K562 (cell line): Measurements from ENCODE around the gene ATOH1. TPM values are rescaled to one million over a fixed set of nuclear protein-coding genes. Genes with fewer than 3 reads are reported as not detected.

Experiments used
- ATAC-seq: fragments of 200-7000 bp; cut with Tn5 transposase; 3 replicates; pipeline ENCODE4 v1.9.1; 2020; ENCODE audit warnings: moderate library complexity
- BruUV-seq: library from RNA; stranded (reverse); fragments of 400-500 nt; replicated peaks from 2 replicates; lab custom pipeline; 2021; lab: Mats Ljungman, UMichigan
- CTCF ChIA-PET: fragments of 300-600 bp; formaldehyde crosslinking; extraction: SDS; loops from one replicate; lab custom pipeline; 2021; ENCODE audit warnings: low intra/inter-chr PET ratio; lab: Yijun Ruan, JAX
- POLR2A ChIA-PET: fragments of 300-600, 350-650 bp; sonication (Branson Sonifier 250); formaldehyde crosslinking; extraction: SDS; loops from one replicate; lab custom pipeline; 2021; ENCODE audit warnings: antibody characterized with exemption, inconsistent platforms; lab: Yijun Ruan, JAX
- DNase-seq, 4 experiments: peaks; one replicate each; pipeline versions ENCODE4 v3.0.0 to v3.0.0-alpha.2; 2011 to 2018; ENCODE audit warnings: low spot score in 3 of 4, mixed read lengths in 3 of 4; ENCODE audit errors: extremely low read depth in 1 of 4
- FAIRE-seq: peaks from 2 replicates; lab custom pipeline; 2011; peaks lifted over from hg19 to GRCh38; lab: Jason Lieb, UNC
- H2AFZ ChIP-seq: 2 replicates; pipeline ENCODE4 v1.6.0; 2011; ENCODE audit warnings: low read depth, low read length, control low read depth, inconsistent platforms
- H3K27ac ChIP-seq: fragments of 200-600 bp; 3 replicates; pipeline ENCODE4 v1.8.0; 2011; ENCODE audit warnings: low read depth, mild to moderate bottlenecking, control low read depth, inconsistent platforms, low read length, moderate library complexity, mixed read lengths; ENCODE audit errors: extremely low read depth
- H3K27me3 ChIP-seq, 2 experiments: fragments of 300-600 bp in 1 of 2; 2 replicates in 1 of 2; 3 replicates in 1 of 2; pipeline versions ENCODE4 v1.6.0 to v1.8.0; 2011; ENCODE audit warnings: inconsistent platforms in 2 of 2, low read length in 2 of 2, mild to moderate bottlenecking in 1 of 2, mixed read lengths in 1 of 2, moderate library complexity in 1 of 2; ENCODE audit not compliant: control insufficient read depth in 2 of 2, insufficient read depth in 2 of 2
- H3K36me3 ChIP-seq: fragments of 300-600 bp; 3 replicates; pipeline ENCODE4 v1.8.0; 2011; ENCODE audit warnings: mild to moderate bottlenecking, low read length, inconsistent platforms; ENCODE audit not compliant: control insufficient read depth, insufficient read depth
- H3K4me1 ChIP-seq, 2 experiments: fragments of 200-600 bp in 1 of 2; replicated peaks in 1 of 2; 2 replicates in 1 of 2; 3 replicates in 1 of 2; pipeline versions ENCODE4 v1.5.1 to v1.8.0; 2011; ENCODE audit warnings: inconsistent platforms in 2 of 2, low read length in 2 of 2, mild to moderate bottlenecking in 1 of 2, mixed read lengths in 1 of 2, moderate library complexity in 1 of 2; ENCODE audit not compliant: control insufficient read depth in 2 of 2, insufficient read depth in 2 of 2
- H3K4me2 ChIP-seq: 2 replicates; pipeline ENCODE4 v1.6.1; 2011; ENCODE audit warnings: low read length, control low read depth, inconsistent platforms, mixed read lengths; ENCODE audit not compliant: insufficient read depth
- H3K4me3 ChIP-seq: fragments of 200-600 bp; sonication (generic), shearing (Covaris generic); 2 replicates; pipeline ENCODE4 v1.5.1; 2016; ENCODE audit warnings: control low read depth, inconsistent platforms
- H3K79me2 ChIP-seq: fragments of 200-600 bp; 3 replicates; pipeline ENCODE4 v1.8.0; 2011; ENCODE audit warnings: low read length, inconsistent platforms; ENCODE audit not compliant: control insufficient read depth, insufficient read depth
- H3K9ac ChIP-seq, 2 experiments: 2 replicates each; pipeline versions ENCODE4 v1.6.0 to v1.6.1; 2011; ENCODE audit warnings: low read depth in 2 of 2, low read length in 2 of 2, control low read depth in 1 of 2, inconsistent platforms in 1 of 2, mild to moderate bottlenecking in 1 of 2, mixed read lengths in 1 of 2; ENCODE audit not compliant: insufficient read depth in 1 of 2
- H3K9me1 ChIP-seq: one replicate; pipeline ENCODE4 v1.6.0; 2011; ENCODE audit warnings: inconsistent platforms, mild to moderate bottlenecking, low read length, moderate library complexity; ENCODE audit not compliant: control insufficient read depth, insufficient read depth
- H3K9me3 ChIP-seq: replicated peaks from 2 replicates; pipeline ENCODE4 v1.5.1; 2011; ENCODE audit warnings: low read depth, low read length, inconsistent platforms; ENCODE audit not compliant: control insufficient read depth, insufficient read depth
- H4K20me1 ChIP-seq: replicated peaks from 2 replicates; pipeline ENCODE4 v1.6.1; 2011; ENCODE audit warnings: low read length, inconsistent platforms, mixed read lengths; ENCODE audit not compliant: control insufficient read depth, insufficient read depth
- CBX2 ChIP-seq: fragments of 200-600 bp; sonication (generic); IDR thresholded peaks from one replicate; pipeline ENCODE4 v1.6.1; 2012; ENCODE audit warnings: mild to moderate bottlenecking, low read length, inconsistent platforms; ENCODE audit not compliant: insufficient read depth, poor library complexity, severe bottlenecking
- DNMT1 ChIP-seq: fragments of 450-650 bp; IDR thresholded peaks from 2 replicates; pipeline ENCODE4 v1.6.1; 2016; ENCODE audit warnings: antibody characterized with exemption, mild to moderate bottlenecking
- E2F3 ChIP-seq: fragments of 250-450 bp; sonication (Bioruptor Pico); IDR thresholded peaks from 2 replicates; pipeline ENCODE4 v1.4.0; 2020; ENCODE audit warnings: mild to moderate bottlenecking
- FOXJ3 ChIP-seq: sonication (generic); formaldehyde crosslinking; IDR thresholded peaks from 2 replicates; pipeline ENCODE4 v1.4.0; 2020; ENCODE audit warnings: mild to moderate bottlenecking, missing genetic modification reagents
- HOXB6 ChIP-seq: fragments of 250-450 bp; sonication (Bioruptor Pico); IDR thresholded peaks from 2 replicates; pipeline ENCODE4 v1.5.1; 2022; ENCODE audit warnings: mild to moderate bottlenecking, borderline replicate concordance
- KHSRP ChIP-seq: fragments of 450-650 bp; IDR thresholded peaks from 2 replicates; pipeline ENCODE4 v1.6.1; 2017
- MAFK ChIP-seq: IDR thresholded peaks from 2 replicates; pipeline ENCODE4 v1.6.1; 2011; ENCODE audit warnings: low read length, improper control_type of control experiment
- NFXL1 ChIP-seq: fragments of 450-650 bp; formaldehyde crosslinking; IDR thresholded peaks from 2 replicates; pipeline ENCODE4 v1.4.0; 2021; ENCODE audit warnings: mild to moderate bottlenecking
- PHF8 ChIP-seq: fragments of 200-600 bp; sonication (generic); IDR thresholded peaks from 2 replicates; pipeline ENCODE4 v1.6.1; 2012; ENCODE audit warnings: mixed run types, mild to moderate bottlenecking, inconsistent platforms, low read length, moderate library complexity, borderline replicate concordance
- U2AF2 ChIP-seq: fragments of 200-400 bp; formaldehyde crosslinking; optimal IDR thresholded peaks from 2 replicates; pipeline ENCODE3; 2017; ENCODE audit warnings: low read depth, mild to moderate bottlenecking, low read length
- WHSC1 ChIP-seq: IDR thresholded peaks from one replicate; pipeline ENCODE4 v1.6.1; 2012; ENCODE audit warnings: low read length, control low read depth, inconsistent platforms
- ZNF12 ChIP-seq: sonication (generic); formaldehyde crosslinking; IDR thresholded peaks from 2 replicates; pipeline ENCODE4 v1.4.0; 2020; ENCODE audit warnings: mild to moderate bottlenecking, missing genetic modification reagents
- ZNF121 ChIP-seq: sonication (generic); formaldehyde crosslinking; conservative IDR thresholded peaks from 2 replicates; pipeline ENCODE4 v1.8.0; 2022; ENCODE audit warnings: missing genetic modification reagents
- WGBS: fragments of 100-300 bp; shearing (Covaris generic); methylation state at CpG from one replicate; pipeline ENCODE4 v1.1.6; 2016; ENCODE audit warnings: low coverage, mixed read lengths; ENCODE audit not compliant: insufficient coverage; ENCODE audit errors: missing lambda C conversion rate; 5-methylcytosine and 5-hydroxymethylcytosine counted together
- in situ Hi-C: fragments of 300-500 bp; cut with MboI; formaldehyde crosslinking; loops from 4 replicates; pipeline ENCODE4 v1.15.0; 2018; ENCODE audit warnings: inconsistent platforms, mixed read lengths
- intact Hi-C: fragments of 100-400 bp; cut with micrococcal nuclease; formaldehyde crosslinking; loops from 2 replicates; pipeline ENCODE4 v1.14.2; 2022
- polyA plus RNA-seq, 8 experiments: library from polyadenylated mRNA; depleted of rRNA in 4 of 8; stranded (reverse) in 5 of 8; unstranded in 3 of 8; fragments of >200 nt; fragmentation: Nextera tagmentation in 2 of 8; fragmentation: Illumina TruSeq in 1 of 8; extraction: Ambion mirVana in 2 of 8; extraction: Trizol in 1 of 8; gene quantifications; 2 replicates each; pipeline versions ENCODE4 v1.2.1 to v1.2.3, GENCODE V29; 2011 to 2014; ENCODE audit warnings: inconsistent platforms in 1 of 8, missing spikeins in 1 of 8
- total RNA-seq, 7 experiments: library from RNA; depleted of rRNA in 6 of 7; stranded (reverse); fragments of >200 nt in 6 of 7; fragmentation: Illumina TruSeq in 2 of 7; extraction: Trizol in 2 of 7; gene quantifications; 2 replicates each; pipeline versions ENCODE4 v1.2.1 to v1.2.3, GENCODE V29; 2011 to 2021; ENCODE audit warnings: low replicate concordance in 1 of 7

ATOH1 gene
- total and polyA plus RNA-seq, 9 of the 15 experiments (the other 6 are each of a cell fraction or from before 2014, with no cell fraction given): not detected

DNA sequence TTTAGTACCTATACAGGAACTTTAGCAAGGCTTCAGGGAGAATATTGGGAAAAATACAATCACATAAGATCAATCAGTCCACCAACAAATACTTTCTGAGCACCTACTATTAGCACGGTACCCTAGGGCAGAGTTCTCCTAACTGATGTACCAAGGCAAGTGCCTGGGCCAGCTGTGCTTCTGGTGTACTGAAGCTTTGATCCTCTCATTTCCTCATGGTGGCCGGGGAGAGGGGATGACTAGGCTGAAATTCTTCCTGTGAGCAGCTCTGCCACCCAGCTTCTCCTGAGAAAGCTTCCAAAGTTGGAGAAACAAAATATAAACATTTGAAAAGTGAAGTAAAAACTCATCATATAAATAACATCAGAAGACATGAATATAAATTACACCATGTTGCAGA lies 49.3 kb upstream of the ATOH1 start:
- H3K4me3 ChIP-seq: no peak overlapping the region
- ChIA-PET CTCF (no interaction called here), POLR2A (no interaction called here)
- no peaks in the 10 kb centered on the region for H3K79me2 ChIP-seq
- no peak for FAIRE-seq
- H3K27ac ChIP-seq: no peak overlapping the region
- DNase-seq: no peak
- no peaks in the 10 kb centered on the region for H3K27me3 ChIP-seq
- H3K4me2 ChIP-seq: no peak overlapping the region
- no peaks in the 10 kb centered on the region for H4K20me1 ChIP-seq
- no TSS peak for BruUV-seq
- 0% methylated on average over 2 of the region's 2 CpGs for WGBS
- no peak for ATAC-seq
- H3K9ac ChIP-seq: no peak overlapping the region
- H3K9me1 ChIP-seq: no peaks in the 10 kb centered on the region
- H3K4me1 ChIP-seq: no peaks in the 10 kb centered on the region
- in situ Hi-C loops: loop anchor here (25.0 kb wide), 1 partner anchor 833 kb away; no protein-coding TSS in a partner anchor
- no peaks in the 10 kb centered on the region for H3K36me3 ChIP-seq
- H2AFZ ChIP-seq: no peak overlapping the region
- TF ChIP-seq FOXJ3 (CRISPR knock-in tag) (no peak), MAFK (no peak), DNMT1 (no peak), HOXB6 (CRISPR knock-in tag) (no peak), NFXL1 (CRISPR knock-in tag) (no peak), CBX2 (no peak), ZNF12 (no peak), WHSC1 (no peak), U2AF2 (no peak), E2F3 (CRISPR knock-in tag) (no peak), KHSRP (no peak), ZNF121 (CRISPR knock-in tag) (no peak), PHF8 (no peak)
- TF ChIP-seq, all 486 proteins: peak for 0
- intact Hi-C loops: no loop called here
- H3K9me3 ChIP-seq: no peaks in the 10 kb centered on the region
